Activated CD4-positive, CD25-positive, alpha-beta regulatory T cell (primary cell): ENCODE results near the gene PBXIP1.
A peak's percentile ranks its signal among the peaks of the same experiment; 100 is the strongest.
"Not testable (repeated sequence)": the region's sequence is repeated elsewhere in the genome, so short reads cannot be mapped to it uniquely, and the experiment has no call there.

Experiments
- DNase-seq, 4 experiments: peaks; one replicate each; lab custom pipeline; 2025; lab: John Stamatoyannopoulos, UW

The PBXIP1 gene, protein sequence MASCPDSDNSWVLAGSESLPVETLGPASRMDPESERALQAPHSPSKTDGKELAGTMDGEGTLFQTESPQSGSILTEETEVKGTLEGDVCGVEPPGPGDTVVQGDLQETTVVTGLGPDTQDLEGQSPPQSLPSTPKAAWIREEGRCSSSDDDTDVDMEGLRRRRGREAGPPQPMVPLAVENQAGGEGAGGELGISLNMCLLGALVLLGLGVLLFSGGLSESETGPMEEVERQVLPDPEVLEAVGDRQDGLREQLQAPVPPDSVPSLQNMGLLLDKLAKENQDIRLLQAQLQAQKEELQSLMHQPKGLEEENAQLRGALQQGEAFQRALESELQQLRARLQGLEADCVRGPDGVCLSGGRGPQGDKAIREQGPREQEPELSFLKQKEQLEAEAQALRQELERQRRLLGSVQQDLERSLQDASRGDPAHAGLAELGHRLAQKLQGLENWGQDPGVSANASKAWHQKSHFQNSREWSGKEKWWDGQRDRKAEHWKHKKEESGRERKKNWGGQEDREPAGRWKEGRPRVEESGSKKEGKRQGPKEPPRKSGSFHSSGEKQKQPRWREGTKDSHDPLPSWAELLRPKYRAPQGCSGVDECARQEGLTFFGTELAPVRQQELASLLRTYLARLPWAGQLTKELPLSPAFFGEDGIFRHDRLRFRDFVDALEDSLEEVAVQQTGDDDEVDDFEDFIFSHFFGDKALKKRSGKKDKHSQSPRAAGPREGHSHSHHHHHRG

DNA sequence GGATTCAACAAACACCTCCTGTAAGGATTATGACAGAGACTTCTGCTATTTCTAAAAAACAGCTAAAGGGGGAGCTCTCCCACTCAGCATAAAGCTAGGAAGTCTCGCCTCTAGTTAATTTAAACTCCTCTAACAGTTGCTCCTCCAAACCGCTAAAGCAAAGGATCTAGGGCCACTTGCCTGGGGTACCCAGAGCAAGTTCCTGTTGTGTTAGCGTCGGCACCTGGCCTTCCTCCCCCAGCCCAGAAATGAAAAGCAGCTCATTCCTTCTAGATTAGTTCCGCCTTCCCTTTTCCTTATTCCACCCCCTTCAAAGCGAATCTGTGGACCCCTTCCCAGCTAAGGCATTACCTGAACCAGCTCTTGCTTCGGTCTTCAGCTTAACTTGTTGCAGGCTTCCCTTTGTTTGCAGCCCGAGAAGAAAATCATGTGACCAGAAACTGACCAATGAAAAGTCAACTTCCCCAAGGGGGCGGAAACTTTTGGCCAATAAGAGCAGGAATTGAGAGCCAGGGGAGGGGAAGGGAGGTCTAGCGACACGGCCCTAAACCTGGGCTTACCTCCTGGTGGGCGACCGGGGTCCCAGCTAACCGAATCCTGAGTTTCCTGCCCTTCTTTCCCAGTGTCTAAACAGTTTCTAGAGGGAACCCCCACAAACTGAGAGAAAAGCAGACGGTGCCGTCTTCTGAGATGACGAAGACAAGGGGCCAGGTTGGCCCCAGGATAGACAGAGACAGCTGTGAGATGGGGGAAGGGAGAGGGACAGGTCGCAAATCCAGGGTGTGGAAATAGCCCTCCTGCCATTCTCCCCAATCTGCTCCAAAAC is at the start of gene PBXIP1:
PBXIP1 (minus strand) TSS at position 382 of the 826 bp plus-strand sequence. CDS start 2,378 bp downstream, outside the sequence.
- DNase-seq: peak; percentile 43 to 63 (median 50)

DNA sequence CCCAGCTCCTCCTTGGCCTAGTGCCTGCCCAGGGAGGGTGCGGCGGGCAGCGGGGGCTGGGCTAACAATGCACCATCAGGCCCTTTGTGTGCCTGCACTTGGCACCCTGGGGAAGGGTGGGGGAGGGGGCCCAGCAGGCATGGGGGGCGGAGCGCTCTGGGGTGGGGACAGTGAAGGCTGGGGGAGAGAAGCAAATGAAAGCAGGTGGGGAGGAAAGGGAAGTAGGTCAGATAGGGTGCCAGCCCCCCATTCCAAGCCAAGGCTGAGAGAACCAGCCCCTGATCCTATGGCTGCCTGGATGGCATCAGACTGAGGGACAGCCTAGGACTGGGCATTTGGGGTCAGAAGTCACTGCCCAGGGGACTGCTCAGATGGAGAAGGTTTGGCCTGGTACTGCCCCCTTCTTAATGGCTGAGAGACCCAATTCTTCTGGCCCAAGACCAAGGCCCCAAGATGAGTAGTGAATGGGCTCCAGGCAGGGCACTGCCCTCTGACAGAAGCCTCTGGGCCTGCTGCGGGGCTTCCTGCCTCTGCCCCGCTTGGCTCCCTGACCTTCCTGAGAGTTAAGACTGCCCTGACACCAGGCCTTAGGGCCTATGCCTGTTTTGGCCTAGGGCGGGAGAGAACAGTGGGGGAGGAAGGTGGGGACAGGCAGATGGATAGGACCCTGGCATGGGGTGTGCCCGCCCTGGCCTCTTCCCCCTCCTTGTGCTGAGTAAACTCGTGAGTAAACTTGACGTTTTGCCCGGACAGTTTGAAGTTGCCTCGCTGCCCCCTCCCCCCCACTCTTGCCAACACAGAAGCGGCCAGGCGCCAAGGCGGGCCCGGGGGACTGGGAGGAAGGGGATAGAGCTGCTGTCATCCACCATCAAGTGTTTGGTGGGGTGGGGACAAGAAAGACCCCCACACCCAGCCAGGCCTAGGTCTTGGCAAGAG is 49.4 kb upstream of the PBXIP1 start:
- DNase-seq: no peak

DNA sequence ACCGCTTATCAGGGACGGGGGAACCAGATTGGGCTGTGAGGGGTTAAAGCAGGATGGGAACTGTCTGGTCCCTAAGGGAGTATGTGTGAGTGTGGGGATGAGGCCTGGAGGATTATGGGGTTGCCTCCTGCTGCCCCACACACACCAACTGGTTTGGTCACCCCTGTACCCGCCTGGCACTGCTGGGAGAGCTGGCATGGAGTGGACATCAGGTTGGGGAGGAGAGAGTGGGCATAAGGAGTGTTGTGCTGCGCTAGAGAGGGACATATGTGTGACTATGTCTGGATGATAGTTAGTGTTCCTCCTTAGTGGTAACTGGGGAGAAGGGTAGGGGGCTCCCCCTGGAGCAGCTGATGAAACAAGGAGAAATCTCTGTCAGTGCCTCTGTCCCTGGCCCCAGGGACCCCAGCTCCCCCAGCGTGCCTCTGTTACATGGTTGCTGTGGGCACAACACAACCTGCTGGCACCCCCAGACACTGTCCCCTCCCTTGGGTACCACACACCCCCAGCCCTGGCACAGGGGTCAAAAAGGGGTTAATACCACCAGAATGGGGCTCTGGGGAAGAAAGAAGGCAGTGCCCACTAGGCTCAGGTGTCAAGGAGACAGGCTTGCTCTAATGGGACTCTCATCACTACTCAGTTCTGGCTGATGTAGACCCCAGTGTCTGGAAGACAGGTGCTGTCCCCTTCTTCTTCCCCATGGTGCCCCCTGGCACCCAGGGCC is 48.6 kb upstream of the PBXIP1 start:
- no peak for DNase-seq

DNA sequence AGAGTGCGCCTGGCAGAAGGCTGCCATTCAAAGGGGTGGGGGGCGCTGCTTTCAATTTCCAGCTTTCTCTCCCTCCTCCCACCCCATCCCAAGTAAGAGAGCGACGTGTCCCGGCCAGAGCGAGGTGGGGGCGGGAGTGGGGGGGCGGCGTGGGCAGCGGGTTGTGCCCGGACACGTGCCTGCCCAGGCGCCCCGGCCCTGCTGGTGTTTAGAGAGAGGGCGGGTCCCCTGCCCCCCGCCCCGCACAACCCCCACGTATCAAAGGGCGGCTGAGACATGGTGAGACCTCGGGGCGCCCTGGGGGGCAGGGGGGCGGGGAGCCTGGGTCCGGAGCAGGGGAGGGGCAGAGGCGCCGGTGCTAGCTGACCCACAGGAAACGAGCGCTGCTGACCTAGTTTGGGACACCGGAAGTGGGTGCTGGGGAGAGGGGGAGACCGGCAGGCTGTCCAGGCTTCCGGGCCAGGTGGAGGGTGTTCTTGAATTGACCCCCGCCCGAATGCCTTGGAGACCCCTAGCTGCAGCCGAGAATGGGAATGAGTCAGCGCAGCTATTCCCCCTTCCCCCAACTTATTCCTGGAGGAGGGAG is 48.0 kb upstream of the PBXIP1 start:
- DNase-seq: no peak

DNA sequence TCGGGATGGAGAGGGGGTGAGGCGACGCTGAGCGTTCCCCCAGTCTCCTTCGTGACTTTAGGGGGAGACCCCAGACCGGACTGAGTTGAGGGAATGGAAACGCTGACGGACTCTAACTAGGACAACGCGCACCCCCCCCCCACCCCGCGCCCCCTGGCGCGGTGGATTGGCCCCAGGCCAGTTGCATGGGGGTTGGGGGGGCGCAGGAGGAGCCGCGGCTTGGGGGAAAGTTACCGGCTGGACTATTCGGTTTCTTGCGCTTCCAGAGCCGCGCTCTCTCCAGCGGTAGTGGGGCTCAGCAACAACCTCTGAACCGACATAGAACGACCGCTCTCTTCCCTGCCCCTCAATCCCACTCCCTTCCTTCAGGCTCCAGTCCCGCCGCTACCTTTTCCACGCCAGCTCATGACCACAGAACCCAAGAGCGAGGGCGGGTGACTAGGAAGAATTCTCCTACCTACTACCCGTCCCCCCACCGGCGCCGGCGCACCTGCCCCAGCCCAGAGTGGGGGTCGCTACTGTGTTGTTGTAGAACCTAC is 47.4 kb upstream of the PBXIP1 start:
- DNase-seq: no peak

DNA sequence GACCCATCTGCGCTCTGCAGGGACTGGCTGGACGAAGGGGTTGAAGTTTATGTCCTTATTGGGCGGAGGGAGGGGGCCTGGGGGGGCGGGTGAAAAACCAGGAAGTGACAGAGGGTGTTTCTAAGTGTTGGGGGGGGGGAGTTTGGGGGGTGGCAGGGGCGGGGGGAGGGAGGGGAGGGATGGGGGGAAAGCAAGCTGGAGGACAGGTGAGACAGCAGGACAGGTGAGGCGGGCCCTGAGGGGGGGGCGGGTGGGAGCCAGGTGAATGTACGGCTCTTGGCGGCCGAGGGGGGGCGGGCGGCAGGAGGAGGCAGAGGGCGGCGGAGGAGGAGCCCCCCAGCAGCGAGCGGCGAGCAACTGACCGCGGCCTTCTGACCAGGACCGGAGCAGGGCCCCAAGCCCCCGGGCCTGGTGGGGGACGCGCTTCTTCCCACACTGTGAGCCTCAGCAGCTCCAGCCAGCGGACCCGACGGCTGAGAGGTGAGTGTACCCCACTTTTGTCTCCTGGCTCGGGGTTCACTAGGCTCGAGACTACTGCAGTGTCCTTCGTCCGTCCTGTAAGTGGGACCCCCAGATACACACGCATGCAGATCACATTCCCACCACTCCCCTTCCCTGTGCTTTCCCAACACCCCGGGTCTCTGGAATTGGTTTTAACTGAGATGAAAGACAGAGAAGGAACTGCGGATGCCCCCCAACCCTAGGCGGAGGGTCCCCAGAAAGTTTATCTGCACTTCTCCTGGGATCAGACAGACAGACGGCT is 46.7 kb upstream of the PBXIP1 start, which contains the start of gene ZBTB7B:
ZBTB7B (plus strand) TSS at position 339 of the 763 bp plus-strand sequence. CDS start 11,859 bp downstream, outside the sequence.
- no peak for DNase-seq

DNA sequence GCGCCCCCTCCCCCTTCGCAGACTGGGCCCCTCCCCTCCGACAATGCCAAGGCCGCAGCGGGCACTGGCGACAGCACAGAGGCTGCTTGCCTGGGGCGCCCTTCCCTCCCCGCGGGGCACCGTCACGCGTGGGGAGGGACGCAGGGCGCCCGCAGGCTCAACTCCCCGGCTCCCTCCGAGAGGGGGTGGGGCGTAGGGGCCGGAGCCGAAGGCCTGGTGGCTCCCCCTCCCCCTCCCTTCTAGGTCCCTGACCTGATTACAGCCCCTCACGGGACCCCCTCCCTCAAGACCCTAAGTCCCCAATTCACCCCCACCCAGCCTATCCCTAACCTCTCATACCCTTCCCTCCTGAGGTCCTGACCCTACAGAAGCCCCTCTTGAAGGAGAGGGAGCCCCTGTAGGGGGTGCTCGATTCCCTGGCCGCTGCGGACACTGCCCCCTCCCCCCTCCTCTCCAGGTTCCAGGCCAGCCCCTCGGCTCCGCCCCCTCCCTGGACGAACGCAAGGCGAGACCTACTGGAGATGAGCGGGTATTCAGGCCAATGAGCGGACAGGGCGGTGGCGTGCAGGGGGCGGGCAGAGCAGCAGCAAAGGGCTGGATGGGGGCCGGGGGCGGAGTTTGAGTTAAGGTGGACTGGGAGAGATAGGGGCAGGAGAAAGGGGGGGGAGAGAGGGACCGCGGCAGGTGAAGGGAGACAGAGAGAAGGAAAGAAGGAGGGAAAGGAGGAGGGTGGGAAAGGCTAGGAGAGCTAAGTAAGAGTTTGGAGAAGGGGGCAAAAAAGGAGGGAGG is 46.0 kb upstream of the PBXIP1 start:
- peak; percentile 94 to 97 (median 96) for DNase-seq

DNA sequence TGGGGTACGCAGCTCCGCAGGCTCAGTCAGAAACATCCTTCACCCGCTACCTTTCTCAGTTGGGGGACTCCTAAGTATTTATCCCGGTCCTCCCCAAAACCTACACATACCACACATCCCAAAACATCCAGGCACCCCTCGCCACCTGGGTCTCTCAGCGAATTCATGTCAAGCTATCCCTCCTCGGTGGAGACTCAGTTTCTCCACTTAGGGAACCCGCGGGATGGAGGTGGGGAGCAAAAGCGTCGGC is 45.5 kb upstream of the PBXIP1 start:
- no peak for DNase-seq

DNA sequence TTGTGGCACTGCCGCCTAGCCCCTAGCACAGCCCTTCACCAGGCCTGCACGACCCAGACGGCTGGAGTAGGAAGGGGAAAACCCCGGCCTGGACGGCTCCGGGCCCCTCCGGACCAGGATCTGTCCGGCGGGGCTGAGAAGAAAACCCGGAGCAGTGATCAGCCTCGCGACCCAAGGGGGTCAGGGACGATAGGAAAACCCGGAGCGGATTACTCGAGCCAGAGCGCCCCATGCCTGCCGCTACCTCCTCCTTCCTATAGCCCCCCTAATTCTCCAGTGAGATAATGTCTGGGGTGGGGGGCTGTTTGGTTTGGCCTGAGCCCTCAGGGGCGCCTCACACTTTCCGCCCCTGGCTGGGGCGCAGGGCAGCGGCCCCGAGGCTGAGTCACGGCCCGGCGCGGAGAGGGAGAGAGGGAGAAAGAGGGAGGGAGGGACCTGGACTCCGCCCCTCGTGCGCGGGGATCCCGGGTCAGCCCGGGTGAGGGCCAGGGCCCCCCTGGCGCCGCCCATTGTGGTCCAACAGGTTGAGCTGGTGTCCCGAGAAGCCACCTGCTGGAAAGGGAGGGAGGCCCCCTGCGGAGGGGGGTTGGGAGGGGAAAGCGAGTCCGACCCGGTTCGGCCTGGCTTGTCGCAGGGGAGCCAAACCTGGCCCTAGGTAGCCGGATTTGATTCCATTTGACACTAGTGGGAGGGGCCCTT is 45.0 kb upstream of the PBXIP1 start:
- DNase-seq: peak; percentile 37 to 63 (median 52)

DNA sequence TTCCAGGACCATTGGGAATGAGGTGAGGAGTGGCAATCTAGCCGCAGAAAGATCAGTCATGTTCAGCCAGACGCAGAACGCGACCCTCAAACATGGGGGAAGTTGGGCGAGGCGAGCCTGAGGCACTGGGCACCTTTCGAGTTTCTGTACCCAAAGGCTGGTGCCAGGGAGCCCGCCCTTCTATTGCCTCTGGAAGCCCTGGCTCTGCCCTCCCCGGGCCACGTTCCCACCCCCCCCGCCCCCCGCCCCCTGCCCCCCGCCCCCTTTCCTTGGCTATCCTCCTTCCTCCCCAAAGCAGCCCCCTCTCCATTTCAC is 44.5 kb upstream of the PBXIP1 start:
- no peak for DNase-seq

DNA sequence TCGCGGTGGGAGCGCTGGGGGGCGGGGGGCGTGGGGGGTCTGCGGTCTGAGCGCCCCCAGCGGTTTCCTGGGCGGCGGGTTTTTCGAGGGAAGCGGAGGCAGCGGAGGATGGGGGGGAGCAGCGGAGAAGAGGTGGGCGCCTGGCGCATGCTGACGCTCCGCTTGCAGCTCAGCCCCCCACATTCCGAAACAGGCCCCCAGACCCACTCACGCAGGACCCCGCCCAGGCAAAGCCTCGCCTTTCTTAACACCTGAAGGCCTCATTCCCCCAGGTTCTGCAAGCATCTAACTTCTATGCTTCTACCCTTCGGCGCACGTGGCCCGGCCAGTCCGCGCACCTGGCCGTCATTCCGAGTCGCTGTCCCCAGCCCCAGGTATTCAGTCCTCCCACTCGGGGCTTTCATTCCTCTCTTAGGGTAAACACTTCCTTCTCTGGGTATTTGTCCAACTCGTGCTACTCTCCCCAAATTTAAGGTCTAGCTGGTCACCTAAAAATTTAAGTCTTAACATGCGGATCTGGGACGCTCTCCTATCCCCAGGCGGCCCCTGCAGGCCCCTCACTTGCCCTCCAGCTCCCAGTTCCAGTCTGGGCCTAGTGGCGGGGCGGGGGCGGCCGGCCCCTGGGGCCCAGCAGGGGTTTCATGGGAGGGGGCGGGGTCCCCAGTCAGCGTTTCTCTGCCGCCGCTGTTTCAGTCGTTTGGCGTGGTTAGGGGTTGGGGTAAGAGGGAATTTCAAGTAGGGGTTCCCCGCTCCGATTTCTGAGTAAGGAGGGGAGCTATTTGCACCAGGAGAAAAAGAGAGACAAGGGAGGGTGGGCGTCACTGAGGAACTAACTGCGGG is 43.9 kb upstream of the PBXIP1 start:
- no peak for DNase-seq

DNA sequence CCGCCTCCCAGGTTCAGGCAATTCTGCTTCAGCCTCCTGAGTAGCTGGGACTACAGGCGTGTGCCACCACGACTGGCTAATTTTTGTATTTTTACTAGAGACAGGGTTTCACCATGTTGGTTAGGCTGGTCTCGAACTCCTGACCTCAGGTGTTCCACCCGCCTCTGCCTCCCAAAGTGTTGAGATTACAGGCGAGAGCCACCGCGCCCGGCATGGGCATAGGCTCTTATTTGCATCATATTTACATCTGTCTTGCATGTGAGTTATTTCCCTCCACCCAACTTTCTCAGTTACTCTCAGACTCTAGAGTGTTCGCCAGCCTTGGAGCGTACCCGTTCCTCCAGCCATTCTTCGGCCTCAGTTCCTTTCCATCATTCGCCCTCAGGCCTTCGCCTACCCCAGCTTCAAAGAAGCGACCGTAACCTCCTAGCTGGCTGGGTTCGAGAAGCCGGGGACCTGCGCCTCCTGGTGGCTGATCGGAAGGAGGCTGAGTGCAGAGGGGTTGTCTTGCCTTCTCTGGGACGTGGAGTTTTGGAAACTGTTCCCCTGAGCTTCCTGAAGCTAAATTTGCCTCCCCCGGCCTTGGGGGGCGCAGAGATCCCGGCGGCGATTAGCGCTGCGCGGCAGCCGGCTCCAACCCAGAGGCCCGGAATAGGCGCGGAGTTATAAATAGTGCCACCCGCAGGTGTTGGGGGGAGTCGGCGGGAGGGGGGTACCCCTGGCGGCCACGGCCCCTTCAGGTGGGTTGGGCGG is 43.1 kb upstream of the PBXIP1 start:
- DNase-seq: peak; percentile 26 to 46 (median 37)

DNA sequence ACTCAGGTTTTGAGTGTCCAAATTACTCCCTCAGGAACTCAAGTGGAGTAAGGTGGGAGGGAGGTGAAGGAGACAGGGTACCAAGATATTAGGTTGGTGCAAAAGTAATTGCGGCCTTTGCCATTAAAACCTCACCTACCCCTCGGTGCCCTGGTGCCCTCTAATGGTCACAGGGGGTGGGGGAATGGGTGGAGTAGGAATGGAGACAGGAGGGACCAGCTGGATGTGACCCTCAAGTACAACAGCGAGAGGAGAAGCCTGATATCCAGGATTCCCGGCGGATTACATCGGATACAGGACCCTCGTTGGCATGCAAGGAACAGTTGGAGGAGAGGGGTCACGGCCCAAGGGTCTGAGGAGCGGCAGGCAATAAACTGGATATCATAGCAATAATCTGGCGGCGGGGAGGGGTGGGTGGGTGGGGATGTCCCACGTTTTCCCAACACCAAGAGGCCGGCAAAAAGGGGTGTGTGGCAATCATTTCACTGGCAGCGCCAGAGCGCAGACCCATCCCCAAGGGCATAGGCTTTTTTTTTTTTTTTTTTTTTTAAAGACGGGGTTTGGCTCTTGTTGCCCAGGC is 42.4 kb upstream of the PBXIP1 start:
- DNase-seq: no peak

DNA sequence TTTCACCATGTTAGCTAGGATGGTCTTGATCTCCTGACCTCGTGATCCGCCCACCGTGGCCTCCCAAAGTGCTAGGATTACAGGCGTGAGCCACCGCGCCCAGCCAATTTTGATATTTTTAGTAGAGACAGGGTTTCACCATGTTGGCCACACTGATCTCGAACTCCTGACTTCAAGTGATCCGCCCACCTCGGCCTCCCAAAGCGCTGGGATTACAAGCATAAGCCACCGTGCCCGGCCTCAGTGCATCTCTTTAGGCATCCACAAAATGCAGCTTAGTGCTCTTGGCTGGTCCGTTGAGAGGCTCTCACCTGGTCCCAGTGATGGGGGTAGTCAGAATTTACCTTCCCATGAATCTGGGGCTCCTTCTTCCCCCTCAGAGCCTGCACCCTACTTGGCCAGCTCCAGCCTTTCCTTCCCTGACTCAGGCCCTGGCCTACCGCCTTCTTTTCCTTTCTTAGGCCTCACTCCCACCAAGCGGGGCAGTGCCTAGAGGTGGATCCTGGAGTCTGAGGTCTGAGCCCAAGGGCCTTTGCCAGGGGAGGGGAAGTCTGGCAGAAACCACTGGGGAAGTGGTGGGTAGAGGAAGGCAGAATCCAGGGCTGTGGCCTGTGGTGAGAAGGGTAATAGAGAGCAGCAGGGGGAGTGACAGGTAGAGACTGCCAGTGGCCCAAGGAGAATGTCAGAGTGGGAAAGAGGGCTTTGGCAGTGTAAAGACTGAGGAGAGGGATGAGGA is 41.2 kb upstream of the PBXIP1 start:
- DNase-seq: no peak

DNA sequence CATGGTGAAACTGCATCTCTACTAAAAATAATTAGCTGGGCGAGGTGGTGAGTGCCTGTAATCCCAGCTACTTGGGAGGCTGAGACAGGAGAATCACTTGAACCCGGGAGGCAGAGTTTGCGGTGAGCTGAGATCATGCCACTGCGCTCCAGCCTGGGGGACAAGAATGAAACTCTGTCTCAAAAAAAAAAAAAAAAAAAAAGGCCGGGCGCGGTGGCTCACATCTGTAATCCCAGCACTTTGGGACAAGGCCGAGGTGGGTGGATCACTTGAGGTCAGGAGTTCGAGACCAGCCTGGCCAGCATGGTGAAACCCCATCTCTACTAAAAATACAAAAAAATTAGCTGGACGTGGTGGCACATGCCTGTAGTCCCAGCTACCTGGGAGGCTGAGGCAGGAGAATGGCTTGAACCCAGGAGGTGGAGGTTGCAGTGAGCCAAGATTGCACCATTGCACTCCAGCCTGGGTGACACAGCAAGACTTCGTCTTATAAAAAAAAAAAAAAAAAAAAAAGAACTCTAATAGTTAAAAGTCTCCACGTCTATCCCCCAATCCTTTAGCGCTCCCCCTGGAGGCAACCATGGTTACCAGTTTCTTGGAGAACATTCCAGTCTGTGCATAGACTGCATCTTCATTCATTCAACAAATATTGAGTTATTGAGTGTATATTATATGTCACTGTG is 39.5 kb upstream of the PBXIP1 start:
- not testable (repeated sequence) for DNase-seq
